T-helper 1 cell (primary cell): ENCODE measurements around the gene ALPG.
"Not testable (repeated sequence)": the region's sequence is repeated elsewhere in the genome, so short reads cannot be mapped to it uniquely, and the experiment has no call there.

Experiments
- DNase-seq, 5 donors: peaks; one replicate each; pipeline ENCODE4 v3.0.0-alpha.2; 2012 to 2020

Gene ALPG

DNA sequence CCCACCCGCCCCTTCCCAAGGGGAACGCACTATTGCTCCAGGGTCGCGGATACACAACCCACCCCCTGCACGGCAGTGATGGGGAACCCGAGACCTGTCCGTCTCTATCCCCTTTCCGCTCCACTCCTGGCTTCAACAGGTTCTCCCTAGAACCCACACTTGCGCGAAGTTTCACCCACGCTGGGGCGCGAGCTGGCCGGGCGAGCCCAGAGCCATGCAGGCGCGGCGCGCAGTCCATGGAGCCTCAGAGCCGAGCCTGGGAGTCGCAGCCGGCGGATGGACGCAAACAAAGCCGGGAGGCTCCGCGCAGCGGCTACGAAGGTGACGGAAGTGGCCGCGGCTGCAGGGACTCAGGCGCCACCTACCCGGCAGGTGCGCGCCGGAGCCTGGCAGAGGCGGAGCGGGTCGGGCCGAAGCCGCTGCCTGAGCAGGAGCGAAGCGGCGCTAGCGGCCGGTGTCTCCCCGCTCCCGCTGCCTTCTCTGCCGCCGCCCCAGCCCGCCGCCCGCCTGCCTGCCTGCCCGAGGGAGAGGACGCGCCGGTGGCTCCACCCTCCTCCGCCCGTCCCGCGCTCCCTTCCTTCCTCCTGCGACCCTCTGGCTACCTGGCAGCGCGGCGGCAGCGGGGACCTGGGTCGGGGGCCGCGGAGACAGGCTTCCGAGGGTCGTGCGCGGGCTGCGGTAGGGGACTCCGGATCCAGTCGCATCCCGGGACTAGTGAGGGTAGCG lies 14.0 kb downstream of the ALPG start:
- peak in 1 of 5 donors; percentile 20 for DNase-seq

DNA sequence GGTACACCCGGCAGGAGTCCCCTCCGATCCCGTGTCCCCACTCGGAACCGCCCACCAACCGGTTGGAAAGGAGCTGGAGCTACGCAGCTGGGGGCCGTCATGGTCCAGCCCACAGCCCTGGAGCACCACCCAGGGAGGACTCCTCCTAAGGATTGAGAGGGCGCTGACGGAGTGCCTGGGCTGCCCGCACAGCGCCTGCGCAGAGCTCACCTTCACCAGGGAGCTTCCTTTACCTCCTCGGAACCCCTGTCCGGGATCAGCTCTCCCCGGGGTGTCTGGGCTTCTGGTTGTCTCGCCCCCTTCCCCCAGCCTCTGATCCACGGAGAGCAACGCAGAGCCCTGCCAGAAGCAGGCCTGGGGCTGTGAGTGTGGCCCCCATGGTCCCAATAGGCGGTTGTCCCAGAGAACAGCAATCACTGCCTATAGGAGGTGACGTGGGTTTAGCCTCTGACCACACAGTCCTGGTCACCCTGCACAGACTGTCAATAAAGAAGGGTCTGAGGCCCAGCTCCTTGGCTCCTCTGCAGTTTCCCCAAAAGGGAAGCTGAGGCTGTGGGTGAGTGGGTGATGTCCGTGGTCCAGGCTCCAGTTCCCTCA lies 14.6 kb downstream of the ALPG start:
- DNase-seq: no peak

DNA sequence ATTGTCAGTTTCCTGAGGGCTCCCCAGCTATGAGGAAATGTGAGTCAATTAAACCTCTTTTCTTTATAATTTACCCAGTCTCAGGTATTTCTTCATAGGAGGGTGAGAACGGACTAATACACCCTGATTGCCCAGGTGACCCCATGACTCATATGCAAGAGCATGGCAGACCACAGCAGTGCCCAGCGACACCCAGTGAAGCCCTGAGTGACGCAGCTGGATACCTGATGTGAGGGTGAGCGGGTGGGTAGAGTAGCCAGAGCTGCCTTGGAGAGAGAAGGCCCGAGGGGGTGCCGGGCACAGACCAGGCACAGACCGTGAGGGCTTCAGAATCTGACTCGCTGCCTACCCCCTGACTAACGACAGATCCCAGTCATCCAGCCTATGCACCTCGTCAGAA lies 15.4 kb downstream of the ALPG start:
- DNase-seq: no peak

DNA sequence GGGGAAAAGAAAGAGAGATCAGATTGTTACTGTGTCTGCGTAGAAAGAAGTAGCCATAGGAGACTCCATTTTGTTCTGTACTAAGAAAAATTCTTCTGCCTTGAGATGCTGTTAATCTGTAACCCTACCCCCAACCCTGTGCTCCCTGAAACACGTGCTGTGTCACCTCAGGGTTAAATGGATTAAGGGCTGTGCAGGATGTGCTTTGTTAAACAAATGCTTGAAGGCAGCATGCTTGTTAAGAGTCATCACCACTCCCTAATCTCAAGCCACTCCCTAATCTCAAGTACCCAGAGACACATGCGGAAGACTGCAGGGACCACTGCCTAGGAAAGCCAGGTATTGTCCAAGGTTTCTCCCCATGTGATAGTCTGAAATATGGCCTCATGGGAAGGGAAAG lies 16.4 kb downstream of the ALPG start:
- DNase-seq: not testable (repeated sequence)

DNA sequence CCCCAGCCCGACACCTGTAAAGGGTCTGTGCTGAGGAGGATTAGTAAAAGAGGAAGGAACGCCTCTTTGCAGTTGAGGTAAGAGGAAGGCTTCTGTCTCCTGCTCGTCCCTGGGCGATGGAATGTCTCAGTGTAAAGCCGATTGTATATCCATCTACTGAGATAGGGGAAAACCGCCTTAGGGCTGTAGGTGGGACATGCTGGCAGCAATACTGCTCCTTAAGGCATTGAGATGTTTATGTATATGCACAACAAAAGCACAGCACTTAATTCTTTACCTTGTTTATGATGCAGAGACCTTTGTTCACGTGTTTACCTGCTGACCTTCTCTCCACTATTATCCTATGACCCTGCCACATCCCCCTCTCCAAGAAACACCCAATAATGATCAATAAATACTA lies 16.8 kb downstream of the ALPG start:
- not testable (repeated sequence) for DNase-seq

DNA sequence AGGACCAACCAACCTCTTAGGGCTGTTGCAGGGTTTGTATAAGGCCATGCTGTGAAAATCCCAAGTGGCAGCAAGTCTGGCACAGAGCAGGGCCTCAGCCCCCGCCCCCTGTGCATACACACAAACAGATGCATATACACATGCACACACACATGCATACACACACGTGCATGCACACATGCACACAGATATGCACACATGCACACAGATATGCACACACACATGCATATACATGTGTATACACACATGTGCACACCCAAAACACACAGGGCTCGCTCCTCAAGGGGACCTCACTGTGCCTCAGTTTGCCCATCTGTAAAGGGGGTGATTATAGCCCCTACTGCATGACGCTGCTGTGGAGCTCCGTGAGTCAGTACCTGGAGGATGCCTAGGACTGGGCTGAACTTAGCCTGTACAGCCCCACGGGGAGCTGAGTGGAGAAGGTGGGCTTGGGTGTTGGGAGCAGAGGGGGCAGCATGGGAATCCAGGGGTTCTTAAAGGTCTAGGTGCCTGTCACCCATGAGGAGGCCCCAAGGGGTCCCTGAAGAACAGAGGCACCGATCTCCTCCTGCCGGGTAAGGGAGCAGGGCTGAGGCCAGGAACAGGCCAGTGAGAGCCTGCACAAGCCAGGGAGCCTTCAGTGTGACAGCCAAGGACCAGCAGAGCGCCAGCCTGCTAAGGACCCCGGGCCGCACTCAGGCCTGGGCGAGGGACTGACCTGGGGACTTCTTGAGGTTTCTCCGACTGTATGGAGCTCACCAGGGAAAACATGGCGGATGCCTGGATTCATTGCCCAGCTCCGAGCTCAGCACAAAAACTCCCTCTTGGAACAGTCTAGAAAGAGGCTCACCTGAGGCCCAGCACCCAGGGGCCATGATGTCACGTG lies 25.3 kb downstream of the ALPG start:
- no peak for DNase-seq

DNA sequence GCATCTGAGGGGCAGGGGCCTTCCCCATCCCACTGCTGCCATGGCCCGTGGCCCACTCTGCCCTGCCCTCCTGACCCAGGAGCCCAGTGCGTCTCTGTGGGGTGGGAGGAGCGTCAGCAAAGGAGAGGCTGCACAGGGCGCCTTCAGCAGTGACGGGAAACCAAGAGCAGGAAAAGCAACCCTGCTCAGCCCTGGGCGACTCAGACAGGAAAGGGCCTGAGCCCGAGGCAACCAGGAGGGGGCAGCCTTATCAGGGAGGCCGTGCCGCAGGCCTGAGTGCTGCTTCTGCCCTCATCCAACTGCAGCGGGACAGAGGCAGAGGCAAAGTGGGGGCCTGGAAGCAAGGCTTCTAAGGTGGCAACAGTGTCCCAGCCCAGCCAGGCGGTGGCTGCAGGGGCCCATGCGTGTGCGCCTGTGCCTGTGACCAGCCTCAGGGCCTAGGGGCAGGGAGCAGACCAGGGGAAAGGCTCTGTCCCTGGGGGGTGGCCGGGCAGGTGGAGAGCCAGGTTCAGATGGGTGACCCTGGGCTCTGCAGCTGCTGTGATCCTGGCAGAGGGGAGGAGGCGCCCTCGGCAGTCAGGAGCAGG lies 26.0 kb downstream of the ALPG start:
- DNase-seq: no peak

DNA sequence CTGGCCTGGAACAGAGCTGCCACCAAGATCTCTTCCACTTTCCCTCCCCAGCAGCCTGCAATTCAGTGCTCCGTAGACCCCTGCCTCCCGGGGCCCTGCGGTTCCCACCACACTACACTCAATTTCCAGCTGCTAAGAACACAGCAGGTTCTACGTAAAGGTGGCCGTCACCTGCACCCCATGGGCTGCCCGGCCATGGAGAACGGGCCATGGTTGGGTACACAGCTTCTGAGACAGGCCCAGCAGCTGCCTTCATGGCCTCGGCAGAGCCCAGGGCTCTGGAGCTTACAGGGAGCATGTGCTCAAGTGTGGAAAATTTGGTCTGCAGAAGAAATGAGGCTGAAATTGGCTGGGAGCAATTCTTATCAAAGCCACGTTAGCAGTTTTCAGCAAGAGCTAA lies 27.0 kb downstream of the ALPG start:
- DNase-seq: not testable (repeated sequence)

DNA sequence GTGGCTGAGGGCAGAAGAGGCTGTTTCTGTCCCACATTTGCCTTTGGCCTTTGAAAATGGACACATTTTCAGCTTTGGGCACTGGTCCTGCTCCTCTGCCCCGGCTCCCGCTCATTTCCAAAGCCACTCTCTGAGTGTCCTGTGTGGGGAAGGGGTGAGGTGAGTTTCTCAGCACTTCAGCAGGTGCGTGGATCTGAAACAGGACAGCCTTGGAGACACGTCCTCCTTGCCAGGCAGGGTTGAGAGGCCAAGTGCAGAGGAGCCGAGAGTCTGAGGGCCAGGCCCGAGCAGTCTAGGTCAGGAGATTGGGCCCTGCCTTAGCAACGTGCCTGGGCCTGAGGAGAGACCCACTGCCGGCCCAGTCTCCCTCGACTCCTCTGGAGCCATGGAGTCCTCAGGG lies 27.4 kb downstream of the ALPG start:
- no peak for DNase-seq

DNA sequence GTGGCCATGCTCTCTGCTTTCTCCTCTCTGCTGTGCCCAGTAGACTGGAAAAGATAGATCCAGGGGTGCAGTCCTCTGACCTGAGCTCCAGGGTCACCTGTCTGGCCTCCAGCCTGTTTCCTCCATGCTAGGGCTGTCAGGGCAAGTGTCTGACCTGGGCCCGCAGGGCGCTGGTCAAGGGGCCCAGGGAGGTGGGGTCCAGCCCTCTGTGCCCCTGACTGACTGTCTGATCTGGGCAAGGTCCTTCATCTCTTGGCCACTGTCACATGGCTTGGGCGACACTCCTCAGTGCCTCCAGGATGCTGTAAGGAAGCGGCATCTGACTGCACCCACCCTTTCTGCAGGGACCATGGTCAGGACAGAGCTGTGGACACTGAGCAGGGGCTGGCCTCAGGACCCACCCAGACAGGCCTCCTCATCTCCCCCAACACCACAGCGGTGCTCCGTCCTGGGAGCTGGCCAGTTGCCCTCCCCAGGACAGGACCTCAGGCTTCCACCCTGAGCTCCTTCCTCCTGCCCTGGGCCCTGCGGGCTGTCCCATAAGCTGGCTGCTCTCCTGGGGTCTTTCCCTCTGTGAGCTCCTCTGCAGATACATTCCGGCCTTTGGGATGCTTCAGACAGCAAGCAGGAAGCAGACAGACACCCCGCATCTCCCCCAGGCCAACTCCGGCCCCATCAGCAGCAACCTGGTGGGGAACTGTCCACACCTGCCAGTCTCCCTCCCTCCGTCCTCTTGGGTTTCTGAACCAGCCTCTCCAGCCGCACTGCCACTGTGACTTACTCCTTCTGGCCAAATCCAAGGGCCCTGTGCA lies 28.1 kb downstream of the ALPG start:
- DNase-seq: no peak

DNA sequence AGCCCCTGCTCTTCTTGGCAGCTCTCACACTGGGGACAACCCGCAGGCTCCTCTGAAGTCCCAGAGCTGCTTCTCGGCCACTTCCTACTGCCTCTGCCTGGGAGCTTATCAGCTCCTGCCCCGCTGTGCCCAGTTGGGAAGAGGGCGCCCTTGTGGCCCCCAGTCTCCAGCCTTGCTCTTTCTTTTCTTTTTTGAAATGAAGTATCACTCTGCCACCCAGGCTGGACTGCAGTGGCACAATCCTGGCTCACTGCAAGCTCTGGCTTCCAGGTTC lies 28.7 kb downstream of the ALPG start:
- DNase-seq: no peak

DNA sequence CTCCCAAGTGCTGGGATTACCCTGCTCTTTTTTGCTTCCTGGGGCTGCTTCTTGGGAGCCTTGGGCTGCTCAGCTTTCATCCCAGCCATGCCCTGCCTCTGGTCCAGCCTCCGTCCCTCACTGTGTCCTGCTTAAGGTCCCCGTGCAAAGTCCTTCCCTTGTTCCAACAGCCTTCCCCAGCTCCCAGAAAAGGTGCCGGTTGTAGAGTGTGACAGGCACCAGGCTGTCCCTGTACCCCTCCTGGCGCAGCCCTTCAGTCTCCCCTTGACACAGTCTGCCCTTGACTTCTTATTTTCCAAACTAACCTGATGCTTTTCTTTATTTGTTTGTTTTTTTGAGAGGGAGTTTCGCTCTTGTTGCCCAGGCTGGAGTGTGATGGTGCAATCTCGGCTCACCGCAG lies 29.2 kb downstream of the ALPG start:
- no peak for DNase-seq

DNA sequence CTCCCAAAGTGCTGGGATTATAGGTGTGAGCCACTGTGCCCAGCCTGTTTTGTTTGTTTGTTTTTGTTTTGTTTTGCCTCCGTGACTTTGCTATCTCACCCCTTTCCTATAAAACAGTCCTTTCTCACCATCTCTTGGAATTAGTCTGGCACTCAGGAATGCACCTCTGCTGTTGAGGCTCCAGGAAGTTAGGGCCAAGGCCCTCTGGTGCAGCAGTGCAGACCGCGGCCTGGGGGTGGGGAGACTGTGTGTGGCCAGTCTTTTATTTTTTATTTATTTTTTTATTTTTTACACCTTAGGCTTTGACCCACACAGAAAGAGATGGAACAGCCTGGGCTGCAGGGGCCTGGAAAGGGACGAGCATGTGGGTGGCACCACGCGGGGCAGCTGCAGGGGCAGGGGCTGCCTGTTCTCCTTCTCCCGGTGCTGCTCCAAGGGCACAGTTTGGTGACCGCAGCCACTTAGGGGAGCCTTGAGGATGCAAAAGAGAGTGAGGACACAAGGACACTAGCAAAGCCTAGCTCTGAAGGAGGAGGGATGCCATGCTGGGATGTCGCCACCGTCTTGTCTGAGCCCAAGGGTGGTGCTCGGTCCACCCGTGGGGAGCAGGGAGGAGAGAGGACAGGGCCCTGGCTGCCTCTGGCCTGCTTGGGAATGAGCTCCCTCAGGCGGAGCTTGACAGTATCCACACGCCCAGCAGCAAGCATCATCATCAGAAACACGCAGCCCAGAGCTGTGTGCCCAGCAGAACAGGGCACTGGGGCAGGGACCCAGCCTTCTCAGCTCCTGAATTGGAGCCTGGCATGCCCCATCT lies 29.9 kb downstream of the ALPG start:
- no peak for DNase-seq

DNA sequence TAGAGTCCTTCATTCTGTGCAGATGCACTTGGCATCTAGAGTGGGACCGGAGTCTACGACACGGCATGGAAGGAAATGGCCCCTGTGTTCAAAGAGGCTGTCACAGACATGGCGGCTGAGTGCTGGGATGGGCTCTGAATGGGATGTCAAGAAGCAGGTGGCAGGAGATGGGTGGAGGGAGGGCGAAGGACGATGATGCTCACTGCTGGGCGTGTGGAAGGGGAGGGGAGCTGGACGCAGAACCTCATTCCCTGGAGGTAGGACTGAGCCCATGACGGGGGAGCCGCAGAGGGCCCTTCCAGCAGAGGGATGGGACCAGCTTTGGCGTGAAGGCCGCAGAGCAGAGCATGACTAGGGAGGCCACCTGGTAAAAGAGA lies 30.5 kb downstream of the ALPG start:
- DNase-seq: no peak

DNA sequence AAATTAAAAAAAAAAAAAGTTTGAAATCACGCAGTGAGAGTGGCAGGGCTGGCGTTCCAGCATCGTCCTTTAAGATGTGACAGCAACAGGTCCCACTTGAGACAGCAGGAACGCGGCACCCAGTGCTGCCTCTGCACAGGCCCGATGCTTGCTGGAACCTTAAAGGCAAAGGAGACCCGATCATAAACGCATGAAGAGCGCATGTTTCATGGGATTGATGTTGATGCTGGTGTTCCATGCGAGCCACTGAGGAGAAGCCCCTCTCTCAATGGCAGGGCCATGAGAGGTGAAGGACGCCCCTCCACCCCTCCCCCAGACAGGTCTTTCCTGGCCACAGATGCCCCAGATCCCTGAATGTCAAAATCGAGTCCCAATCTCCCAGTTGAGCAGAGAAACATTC lies 31.4 kb downstream of the ALPG start:
- DNase-seq: no peak

DNA sequence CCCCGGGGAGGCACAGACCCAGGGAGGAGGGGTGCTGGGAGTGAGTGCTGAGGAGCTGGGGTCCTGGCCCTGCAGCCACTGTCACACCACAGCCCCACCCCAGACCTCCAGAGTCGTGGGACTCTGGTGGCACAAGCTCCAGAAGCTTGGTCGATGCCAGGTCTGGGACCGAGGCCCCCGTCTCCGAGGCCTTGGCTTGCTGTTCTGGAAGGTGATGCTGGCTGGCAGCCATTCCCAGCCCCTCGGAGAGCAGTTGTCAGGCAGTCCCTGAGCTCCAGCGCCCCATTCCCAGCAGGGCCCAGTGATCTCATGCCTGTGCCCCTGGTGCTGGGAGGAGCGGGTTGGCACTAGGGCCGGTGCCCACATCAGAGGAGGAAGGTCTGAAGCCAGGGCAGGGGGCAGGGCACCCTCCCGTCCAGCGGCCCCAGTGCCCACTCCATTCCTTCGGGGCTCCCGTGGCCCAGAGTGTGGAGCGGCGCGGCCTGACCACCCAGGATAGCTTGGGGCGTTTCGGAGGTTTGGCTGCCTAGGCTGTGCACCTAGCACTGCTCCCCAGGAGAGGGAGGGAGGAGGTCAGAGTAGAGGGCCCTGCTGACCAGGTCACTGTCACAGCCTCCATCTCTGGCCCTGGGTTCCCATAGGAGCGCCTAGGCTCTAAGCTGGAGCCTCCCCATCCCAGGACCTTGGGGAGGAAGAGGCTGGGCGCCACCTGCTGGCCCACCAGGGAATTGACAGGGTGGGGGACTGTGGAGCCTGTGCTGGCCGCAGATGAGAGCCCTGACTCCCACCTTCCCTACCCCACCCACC lies 32.5 kb downstream of the ALPG start:
- DNase-seq: peak in 2 of 5 donors; percentile 14 to 32

DNA sequence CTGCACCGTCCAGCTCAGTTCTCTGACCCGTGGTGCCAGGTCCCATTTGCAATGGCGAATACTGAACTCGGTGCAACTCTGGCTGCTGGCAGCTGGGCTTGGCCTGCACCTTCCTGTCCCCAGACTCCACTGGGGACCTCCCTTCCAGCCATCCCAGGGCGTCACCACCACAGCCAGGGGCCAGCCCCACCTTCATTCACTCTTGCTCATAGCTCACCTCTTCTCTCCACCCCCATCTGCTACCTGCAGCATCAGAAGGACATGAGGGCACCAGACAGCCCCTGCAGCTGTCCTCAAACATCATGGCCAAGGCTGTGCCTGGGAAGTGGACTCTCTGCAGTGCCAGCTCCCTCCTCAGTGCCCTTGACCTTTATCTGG lies 33.1 kb downstream of the ALPG start:
- no peak for DNase-seq

DNA sequence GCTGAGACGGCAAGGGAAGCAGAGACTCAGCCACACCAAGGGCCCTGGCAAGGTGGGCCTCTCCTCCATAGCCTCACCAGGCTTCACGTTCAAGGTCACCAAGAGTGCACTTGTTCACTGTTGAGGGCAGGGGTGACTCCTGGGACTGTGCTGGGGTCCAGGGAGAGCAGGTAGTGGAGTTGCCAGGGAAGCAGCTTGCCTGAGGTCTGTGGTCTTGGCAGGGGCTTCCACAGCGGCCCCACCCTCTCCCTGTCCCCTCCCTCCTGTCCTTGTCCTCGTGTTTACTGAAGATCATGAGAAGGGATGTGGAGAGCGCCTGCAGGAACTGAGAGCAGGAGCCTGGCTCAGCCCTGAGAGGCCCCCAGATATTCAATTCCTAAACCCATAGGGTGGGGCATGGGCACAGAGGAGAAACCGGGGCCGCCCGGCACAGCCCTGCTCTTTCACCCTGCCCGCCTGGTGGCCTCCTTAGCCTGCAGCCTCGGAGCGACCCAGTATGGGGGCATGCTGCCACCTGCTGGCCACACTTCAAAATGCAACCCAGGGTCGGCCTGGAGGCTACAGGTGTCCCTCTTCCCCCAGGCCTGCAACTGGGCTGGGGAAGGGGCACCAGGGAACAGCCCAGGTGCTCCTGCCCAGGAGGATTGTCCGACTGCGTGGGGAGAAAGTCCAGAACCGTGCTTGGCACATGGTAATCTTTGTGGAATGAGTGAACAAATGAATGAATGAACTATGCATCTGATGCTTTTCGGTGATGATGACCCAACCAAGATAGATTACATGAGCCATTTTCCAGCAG lies 33.8 kb downstream of the ALPG start:
- DNase-seq: peak; percentile 64 to 81 (median 72)

DNA sequence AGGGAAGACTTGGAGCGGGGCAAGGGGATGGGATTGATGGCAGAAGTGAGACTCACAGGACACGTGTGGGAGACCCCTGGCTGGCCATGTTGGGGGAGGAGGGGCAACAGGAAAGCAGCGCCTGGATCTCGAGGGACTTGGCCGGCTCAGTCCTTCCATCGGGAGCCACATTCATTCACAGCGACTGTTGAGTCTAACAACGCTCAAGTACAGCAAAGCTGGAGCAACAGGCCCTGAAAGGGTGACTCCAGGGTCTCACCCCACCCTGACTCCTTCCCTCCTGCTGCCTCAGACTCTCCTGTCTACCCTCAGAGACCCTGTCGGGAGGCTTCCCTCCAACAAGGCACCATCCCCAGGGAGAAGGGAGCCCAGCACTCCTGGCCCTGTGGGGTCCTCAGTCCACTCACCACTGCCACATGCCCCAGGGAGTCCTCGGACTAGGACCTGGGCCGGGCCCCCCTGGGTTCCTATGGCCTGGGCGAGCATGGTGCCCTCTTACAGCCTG lies 34.6 kb downstream of the ALPG start:
- no peak for DNase-seq

DNA sequence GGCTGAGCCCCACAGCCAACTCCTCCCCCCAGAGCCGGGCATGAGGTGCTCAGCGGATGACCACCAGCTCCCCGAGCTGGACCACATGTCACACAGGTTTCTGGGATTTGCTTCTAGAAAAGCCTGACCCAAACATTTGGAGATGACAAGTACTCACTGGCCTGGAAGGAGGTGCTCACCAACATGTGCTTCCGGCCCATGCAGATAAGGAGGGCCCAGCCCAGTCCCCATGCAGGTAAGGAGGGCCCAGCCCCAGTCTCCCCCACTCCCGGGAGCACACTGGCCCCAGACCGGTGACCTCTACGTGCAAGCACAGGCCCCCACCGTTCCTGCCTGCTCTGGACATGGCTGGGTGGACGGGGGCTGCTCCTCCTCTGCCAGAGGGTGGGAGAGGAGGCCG lies 35.3 kb downstream of the ALPG start:
- DNase-seq: not testable (repeated sequence)
